HG03342 (cell line): ENCODE data around the gene TFE3.
A peak's percentile ranks its signal among the peaks of the same experiment; 100 is the strongest.

Experiments used
- ATAC-seq: cut with Tn5 transposase; IDR thresholded peaks from one replicate; pipeline ENCODE4 v1.9.1; 2021; ENCODE audit warnings: mild to moderate bottlenecking, moderate library complexity; ENCODE audit not compliant: unreplicated experiment

Gene TFE3

DNA sequence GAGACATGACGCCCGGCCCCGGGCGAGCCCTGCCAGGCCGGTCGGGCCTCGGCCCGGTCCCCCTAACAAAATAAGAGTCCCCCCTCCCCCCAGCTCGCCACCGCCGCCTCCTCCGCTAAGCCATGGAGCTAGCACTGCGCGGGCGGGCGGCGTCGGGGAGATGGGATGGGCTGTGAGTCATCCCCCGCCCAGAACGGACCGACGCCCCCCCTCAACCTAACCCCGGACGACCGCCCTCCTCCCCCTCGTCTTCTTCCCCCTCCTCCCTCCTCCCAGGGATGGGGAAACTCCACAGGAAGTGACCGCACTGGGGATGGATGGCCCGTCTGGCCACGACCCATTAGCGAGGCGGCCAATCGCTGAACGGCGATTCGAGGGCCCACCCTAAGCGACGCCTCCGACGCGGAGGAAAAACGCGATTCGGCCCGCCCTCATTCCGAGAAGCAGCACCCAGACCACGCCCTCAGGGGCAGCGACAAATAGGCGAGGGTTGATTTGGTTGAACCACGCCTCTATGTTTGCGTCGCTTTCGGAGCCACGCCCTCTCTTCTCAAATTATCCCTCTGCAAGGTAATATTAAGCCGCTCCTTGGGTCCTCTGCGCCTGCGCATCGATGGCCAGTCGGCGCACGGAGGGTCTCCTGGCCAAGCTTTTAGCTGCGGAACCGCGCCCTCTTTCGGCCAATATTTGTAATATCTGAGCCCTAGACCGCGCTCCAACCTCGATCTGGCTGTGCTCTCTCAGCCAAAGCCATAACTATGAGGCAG, at the start of gene TFE3:
TSS of gene TFE3 (minus strand) at position 138 of the 767 bp plus-strand sequence. CDS start at position 7, 131 bp downstream.
- ATAC-seq: peak; percentile 87

- no peak for ATAC-seq
These were observed 46.4 kb upstream of the TFE3 start for GRCh38 chrX:49089553-49089952.

DNA sequence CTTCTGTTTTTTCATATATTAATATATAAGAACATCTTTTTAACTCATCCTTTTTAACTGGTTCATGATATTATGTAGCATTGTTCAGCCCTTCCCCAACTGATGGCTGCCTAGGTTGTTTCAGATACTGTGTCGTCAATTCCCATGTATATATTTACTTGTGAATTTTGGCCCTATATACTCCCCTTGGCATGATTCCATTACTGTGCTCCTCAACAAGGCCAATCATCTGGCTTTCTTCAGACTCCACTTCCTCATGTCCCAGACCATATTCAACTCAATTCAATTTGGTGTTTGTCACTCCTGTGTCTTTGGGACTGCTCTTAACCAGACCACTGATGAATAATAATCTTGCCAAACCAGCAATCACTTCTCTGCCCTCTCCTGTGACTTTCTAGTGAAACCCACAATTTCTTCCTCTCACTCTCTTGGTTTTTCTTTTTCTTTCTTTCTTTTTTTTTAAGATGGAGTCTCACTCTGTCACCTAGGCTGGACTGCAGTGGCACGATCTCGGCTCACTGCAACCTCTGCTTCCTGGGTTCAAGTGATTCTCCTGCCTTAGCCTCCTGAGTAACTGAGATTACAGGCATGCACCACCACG, 39.2 kb upstream of the TFE3 start:
- no peak for ATAC-seq

GRCh38 chrX:49079489-49080428, 36.6 kb upstream of the TFE3 start, which contains the start of gene WDR45:
TSS of gene WDR45 (minus strand) at chrX:49079887. CDS start at chrX:49078095, 1,792 bp downstream.
- ATAC-seq: peak; percentile 70

DNA sequence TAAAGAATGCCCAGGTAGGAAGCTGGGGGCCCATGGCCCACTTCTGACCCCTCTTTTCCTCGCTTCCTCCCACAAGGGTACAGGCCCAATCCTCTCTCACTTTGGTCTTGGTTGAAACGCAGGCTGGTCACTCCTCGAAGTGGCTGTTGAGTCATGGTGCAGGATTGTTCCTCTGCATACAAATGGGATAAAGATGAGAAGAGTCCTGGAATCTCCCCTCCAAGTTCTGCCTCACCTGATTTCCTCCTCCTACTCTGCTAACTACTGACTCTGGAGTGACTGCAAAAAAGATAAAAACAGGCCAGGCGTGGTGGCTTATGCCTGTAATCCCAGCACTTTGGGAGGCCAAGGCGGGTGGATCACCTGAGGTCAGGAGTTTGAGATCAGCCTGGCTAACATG, 34.8 kb upstream of the TFE3 start:
- ATAC-seq: no peak

- ATAC-seq: no peak
These were observed 32.2 kb upstream of the TFE3 start for GRCh38 chrX:49075347-49075746.

DNA sequence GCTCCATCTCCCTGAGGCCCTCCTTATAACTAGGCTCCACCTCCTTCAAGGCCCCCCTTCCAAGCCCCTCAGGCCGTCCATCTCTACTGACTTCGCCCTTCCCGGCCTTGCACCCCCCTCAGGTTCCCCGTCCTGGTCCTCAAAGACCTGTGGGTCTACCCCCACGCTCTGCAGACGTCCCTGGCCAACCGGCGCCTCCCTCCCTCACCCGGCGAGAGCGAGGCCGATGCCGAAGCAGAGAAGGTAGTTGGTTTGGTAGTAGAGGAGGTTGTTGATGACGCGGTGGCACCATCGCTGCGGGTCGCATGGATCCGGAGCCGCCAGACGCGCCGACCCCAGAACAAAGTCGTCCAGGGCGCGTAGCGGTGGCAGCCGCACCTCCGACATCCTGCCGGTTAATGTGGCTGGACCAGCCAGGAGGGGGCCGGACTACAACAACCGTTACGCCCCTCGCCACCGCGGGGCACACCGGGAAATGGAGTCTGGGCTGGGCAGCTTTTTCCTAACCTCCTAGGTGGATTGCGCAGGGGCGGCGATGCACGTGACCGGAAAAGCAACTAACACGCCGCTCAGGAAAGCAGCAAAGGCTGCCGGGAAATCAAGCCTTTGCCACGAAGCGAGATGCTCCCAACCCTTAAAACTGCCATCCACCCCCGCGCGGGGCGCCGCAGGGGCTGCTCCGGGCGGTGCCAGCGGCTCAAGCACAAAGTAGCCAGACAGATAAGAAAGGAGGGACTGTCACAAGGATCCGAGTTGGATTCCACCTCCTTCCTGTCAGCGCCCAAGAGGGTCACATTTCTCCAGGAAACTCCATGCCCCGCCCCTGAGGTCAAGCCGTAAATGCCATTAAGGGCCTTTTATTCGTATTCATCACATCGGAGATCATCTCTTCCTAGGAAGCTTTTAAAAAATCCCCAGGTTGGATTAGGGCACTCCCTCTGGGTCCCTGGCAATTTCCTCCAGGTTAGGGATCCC, 30.7 kb upstream of the TFE3 start, which contains the start of gene PRAF2:
TSS of gene PRAF2 (minus strand) at position 402 of the 975 bp plus-strand sequence. CDS start at position 387, 15 bp downstream.
- peak; percentile 92 for ATAC-seq

GRCh38 chrX:49072712-49073095, 29.5 kb upstream of the TFE3 start:
- ATAC-seq: no peak

DNA sequence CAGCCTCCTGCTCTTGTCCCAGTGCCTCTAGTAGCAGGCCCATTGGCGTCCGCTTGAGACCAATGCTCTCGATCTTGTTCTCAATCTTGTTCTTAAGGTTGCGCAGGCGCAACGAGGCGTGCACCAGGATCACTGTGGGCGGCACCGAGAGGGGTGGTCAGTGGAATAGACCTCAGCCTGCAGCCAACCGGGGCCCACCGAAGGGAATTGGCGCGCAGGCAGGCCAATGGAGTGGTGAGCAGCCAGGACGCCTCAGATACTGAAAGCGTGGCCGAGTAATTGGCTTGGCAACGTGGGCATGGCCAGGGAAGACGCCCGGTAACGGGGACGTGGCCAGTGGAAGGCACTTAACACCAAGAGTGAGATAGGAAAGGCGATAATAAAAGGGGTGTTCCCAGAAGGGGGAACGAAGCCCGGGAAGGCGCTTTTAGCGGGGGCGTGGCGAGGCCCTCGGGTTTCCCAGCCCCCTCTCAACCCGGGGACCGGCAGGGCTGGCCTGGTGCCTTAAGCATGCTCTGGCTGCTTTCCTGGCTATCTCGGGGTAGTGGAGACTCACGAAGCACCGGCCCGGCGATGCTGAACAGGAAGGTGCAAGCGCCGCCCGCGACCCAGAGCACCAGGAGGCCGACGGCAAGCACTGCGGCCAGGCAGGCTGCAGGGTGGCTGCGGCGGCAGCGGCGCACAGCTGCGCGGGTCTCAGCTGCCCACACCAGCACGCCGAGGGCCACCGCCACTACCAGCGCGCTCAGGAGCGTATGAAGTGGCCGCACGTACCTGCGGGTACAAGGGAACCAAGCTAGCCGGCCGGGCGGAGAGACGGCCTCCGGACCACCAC, 28.9 kb upstream of the TFE3 start:
- no peak for ATAC-seq

DNA sequence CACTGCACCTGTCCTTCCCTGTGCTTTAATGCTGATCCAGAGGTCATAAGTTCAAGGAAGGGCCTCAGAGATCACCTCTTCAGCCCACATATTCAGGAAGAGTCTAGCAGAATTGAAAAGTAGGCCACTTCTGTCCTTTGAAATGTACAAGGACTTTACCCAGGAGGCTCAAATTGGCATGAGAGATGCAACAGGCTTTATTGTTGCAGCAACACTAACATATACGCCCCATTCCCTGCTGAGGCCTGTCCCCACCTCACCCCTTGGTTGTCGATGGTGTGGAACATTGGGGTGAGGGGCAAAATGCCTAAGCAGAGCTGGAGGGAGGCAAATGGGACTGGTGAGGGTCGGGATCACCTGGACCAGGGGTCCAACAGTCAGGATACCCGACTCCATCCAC, 27.8 kb upstream of the TFE3 start:
- no peak for ATAC-seq

DNA sequence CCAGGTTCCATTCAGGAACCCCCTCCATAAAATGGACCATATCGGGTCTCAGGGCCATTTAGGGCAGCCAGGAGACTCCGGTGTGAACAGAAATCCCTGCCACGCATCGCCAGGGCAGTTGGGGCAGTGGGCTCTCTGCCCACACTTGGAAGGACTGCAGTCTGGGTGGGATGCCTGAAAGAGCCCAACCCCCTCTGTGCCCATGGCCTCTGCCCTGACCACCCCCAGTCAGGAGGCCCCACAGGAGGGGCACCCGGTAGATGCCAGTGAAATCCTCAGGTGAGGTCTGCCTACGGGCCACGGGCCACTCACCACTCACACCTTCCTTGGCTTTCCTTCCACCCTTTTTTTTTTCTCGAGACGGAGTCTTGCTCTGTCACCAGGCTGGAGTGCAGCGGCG, 25.9 kb upstream of the TFE3 start:
- ATAC-seq: no peak

GRCh38 chrX:49067285-49068120, 24.3 kb upstream of the TFE3 start:
- ATAC-seq: no peak

DNA sequence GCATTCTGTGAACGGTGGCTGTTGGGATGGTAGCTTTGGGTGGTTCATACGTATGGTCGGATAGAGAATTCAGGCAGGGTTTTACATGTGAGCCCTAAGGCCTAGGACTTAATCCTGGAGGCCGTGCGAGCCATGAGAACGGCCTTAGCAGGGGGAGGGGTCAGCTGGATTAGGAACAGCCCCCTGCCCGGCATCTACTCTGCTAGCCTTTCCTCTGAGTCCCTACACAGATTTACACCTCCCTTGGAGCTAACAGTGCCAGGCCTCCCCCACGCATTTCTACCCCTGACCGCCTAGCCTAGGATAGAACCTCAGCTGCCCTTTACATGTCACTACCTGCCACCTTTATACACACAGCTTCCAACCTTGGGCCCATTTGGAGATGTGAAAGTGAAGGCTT, 23.5 kb upstream of the TFE3 start:
- ATAC-seq: no peak

GRCh38 chrX:49066278-49066677, 23.1 kb upstream of the TFE3 start:
- ATAC-seq: no peak

DNA sequence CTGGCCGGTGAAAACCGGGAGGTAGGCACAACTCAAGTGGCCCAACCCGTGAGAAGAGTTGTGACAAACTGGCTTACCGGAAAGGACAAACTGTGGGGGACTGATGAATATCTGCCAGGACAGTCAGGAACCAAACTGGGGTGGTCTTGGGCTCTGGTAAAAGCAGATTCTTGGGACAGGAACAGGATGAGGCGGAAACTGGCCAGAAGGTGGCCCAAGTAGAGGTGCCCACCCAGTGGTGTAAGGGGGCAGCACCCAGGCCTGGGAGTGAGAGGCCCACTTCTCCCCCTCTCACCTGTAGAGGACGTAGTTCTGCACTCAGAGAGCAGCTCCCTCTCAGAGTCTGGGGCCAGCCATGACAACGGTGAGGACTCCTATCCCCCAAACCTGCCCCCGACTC, 21.6 kb upstream of the TFE3 start:
- no peak for ATAC-seq

DNA sequence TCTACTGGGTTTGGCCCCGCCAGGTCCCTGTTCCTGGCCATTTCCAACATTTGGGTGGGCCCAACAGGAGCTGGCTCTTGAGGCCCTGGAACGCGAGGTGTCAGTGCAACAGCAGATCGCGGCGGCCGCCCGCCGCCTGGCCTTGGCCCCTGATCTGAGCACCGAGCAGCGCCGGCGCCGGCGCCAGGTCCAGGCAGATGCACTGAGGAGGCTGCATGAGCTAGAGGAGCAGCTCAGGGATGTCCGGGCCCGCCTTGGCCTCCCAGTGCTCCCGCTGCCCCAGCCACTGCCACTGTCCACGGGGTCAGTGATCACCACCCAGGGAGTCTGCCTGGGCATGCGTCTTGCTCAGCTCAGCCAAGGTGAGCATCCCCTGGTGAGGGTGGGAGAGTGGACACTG, 21.1 kb upstream of the TFE3 start:
- ATAC-seq: no peak

DNA sequence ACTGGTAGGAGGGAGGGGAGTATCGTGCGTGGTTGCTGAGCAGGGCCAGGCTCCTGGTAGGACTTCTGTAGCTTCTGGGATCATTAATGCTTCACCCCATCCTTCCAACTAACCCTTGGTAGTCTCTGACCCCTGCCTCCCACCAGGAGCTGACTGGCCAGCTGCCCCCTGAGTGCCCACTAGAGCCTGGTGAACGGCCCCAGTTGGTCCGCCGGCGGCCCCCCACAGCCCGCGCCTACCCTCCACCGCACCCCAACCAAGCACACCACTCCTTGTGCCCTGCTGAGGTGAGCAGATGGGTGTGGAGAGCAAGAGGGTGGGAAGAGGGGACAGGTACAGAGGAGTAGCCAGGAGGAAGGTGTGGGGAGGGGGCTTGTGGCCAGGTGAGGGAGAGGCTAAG, 20.6 kb upstream of the TFE3 start:
- no peak for ATAC-seq

DNA sequence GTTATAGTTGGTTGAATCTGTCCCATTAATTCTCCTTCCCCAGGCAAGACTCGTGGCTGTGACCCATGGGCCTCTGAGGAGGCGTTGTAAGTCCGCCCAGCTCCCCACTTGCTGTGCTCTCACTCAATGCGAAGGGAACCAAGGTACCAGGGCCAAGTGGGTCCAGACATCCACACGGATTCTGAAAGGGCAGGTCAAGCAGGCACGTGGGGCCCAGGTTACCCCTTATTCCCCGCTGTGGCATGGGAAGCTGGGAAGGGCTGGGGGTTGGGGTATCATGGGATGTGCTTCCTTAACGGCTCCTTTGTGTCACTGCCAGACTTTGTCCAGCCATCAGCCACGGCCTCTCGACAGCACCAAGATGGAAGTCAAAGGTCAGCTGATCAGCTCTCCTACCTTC, 18.8 kb upstream of the TFE3 start:
- no peak for ATAC-seq
